DMS 273 (cell line): ENCODE results near the gene DKC1.

ENCODE experiments used
- DNase-seq: peaks from one replicate; lab custom pipeline; 2025; ENCODE audit not compliant: unreplicated experiment; lab: John Stamatoyannopoulos, UW

Gene DKC1

GRCh38 chrX:154735695-154736393, 26.8 kb upstream of the DKC1 start:
- DNase-seq = no peak

DNA sequence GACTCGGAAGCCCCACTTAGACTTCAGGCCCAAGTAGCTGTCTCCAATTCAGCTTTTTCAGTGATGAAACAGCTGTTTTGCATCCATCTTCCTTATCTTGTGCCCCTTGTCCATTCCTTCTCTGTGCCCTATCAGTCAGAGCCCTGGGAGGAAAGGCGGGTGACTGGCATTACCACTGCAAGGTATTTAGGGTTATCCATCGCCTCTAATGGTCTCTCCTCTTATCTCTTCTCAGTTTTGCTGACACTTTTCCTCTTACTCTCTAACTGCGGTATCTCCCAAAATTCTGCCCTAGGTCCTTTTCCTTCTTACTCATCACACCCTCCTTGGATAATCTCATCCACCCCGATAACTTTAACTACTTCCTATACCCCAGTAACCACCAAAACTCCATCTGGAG, 25.5 kb upstream of the DKC1 start:
- DNase-seq = no peak

DNA sequence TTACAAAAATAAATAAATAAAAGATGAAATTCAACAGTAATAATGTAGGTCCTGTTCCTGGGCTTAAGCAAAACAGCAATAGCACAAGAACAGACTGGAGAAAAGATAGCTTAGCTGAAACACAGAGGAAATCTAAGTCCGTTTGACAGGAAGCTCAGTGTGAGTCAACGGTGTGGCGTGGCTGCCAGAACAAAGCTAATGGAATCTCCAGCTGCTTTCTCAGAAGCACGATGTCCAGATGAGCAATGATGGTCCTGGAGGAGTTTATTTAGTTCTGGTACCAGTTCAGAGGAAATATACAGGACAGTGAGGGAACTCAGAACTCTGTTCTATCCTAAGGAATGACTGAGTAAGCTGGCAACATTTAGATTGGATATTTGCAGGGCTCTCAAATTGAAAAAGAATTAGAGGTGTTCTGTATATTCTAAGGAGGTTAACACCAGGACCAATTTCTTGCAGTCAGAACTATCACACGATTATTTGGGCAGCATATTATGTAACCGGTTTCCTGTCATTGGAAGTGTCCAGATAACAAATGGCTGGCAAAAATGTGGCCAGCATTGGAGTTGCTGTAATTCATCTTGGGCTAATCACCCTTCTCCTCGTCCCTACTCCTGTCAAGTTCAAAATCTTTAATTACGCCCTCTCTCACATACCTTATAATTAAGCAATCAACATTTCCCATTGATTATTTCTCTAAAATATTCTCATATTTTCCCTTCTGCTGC, 24.5 kb upstream of the DKC1 start:
- DNase-seq = no peak

DNA sequence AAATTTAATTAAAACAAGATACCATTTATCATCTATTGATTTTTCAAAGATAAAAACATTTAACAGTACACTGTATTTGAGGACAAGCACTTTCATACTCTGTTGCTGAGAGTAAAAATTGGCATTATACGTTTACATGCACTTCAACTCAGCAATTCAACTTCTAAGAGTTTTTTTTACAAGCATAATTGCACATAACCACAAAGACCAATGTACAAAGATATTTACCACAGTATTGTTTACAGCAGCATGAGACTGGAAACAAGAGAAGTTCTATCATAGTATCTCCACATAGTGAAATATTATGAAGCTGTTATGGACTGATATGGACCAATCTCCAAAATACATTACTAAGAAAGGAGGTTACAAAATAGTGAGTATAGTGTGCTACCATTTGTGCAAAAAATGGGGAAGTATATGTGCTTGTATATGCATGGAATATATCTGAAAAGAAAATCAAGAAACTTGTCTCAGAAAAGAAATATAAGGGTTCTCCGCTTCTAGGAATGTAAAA, 22.7 kb upstream of the DKC1 start:
- no peak for DNase-seq

DNA sequence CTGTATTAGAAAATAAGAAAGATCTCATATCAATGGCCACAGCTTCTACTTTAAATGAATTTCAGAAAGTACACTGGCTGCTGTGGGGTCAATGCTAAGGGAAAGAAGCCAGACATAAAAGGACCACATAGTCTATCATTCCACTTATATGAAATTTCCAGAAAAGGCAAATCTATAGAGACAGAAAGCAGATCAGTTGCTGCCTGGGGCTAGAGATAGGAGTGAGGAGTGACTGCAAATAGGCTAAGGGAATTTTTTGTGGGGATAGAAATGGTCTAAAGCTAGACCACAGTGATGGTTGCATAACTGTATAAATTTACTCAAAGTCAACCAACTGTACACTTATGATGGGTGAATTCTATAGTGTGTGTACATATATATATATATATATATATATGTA, 20.1 kb upstream of the DKC1 start:
- DNase-seq = no peak

DNA sequence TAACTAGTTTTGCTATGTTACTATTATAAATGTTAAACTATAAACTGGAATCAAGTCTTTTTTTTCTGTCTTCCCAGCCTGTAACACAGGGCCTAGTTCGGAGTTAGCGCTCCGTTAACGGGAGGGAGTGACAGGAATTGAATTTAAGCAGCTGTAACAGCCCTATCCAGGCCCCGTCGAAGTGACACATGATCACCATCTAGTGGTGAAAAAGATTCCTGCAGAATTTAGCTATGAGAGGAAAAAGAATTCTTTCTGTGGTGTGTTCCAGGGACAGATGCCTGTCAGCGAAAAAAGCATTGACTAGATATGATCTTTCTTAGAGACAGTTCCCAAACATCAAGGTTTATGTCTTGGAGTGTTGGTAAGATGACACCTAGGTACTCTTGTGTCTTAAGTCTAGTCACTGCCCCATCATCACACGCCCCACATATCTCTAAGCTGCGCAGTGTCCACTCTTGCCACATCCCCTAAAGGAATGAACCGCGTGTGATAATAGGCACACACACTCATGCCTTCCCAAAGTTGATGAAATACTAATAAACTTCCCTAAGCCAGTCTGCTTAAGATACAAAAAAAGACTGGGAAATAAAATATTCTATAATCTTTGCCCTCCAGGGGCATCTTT, 13.8 kb upstream of the DKC1 start:
- DNase-seq = peak; percentile 91

- peak; percentile 61 for DNase-seq
Observed at GRCh38 chrX:154749856-154750255, 12.8 kb upstream of the DKC1 start.

- DNase-seq = peak; percentile 79
Observed at GRCh38 chrX:154750301-154751202, 12.1 kb upstream of the DKC1 start, which contains the start of gene GAB3. Gene GAB3 (minus strand): TSS chrX:154751077. CDS start chrX:154751025, 52 bp downstream.

DNA sequence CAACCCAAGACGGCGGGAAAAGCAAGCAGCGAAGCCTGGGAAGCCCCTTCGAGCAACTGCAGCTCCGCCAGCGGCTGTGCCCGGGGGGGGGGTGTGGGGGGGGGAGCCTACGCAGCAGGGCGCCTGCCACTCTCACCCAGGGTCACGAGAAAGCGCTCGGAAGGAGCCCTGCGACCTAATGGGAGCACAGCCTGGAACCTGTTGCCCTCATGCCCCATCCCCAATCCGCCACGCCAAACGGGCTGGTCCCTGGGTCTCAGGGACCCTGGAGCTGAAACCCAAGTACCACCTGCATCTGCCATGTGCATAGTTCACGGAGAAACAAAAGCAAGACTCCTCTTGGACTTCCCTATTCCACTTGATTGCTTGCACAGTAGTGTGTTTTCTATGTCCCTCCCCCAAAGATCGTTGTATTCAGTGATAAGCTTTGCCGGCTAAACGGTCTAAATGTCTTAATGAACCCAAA, 11.4 kb upstream of the DKC1 start:
- peak; percentile 65 for DNase-seq

GRCh38 chrX:154751669-154752271, 10.9 kb upstream of the DKC1 start:
- DNase-seq = peak; percentile 84

DNA sequence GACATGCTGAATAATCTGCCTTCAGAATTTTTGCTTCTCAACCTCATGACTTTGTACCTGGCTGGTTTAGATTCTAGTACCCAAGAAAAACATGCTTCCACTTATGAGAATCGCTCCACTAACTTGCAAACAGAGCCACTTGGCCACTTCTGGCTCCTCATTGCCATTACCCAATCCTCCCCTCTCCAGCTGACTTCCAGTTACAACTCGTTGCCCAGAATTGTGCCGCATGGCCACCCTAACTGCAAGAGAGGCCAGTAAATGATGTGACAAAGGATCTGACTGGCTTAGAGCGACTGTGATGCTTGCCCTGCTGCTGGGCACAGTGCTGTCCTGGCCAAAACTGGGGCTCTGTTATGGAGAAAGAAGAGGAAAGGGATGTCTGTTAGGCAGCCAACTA, 4.0 kb upstream of the DKC1 start:
- no peak for DNase-seq

DNA sequence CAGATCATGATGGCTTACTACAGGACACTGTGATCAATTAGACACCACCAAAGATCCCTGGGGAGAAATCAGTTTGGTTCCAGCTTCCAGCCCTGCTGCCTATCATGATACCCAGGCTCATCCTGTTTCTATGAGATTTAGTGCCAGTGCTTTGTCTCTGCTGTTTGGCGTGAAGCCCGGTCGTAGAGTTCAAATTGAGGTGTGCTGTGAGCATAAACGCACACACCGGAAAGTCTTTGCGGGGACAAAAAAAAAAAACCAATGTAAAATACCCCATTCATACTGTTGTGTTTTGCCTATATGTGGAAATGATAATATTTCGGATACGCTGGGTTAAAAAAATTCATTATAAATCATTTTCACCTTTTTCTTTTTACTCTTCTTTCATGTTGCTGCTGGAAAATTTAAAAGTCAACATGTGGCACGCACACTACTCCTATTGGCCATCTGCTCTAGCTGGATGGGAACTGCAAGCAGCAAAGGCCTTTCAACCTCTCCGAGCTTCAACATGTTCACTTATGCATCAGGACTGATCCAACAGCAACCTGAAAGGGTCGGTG, 607 bp upstream of the DKC1 start:
- DNase-seq = peak; percentile 69

DNA sequence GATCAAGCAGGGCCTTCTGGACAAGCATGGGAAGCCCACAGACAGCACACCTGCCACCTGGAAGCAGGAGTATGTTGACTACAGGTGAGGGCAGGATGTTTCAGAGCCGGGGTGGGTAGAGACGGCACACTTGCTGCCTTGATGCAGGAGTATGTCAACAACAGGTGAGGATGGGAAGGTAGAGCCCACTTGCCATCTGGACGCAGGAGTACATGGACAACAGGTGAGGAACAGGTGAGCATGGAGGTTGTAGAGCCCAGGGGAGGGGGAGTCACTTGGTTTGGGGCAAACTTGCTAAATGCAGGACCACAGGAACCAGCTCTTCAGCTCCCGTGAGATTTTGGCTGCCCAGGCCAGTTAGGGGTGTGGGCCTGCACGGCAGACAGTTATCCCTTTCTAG, 12.0 kb downstream of the DKC1 start:
- DNase-seq = no peak

- peak; percentile 69 for DNase-seq
Observed at GRCh38 chrX:154775419-154776349, 13.0 kb downstream of the DKC1 start.

- no peak for DNase-seq
Observed at GRCh38 chrX:154776753-154777152, 14.1 kb downstream of the DKC1 start.

DNA sequence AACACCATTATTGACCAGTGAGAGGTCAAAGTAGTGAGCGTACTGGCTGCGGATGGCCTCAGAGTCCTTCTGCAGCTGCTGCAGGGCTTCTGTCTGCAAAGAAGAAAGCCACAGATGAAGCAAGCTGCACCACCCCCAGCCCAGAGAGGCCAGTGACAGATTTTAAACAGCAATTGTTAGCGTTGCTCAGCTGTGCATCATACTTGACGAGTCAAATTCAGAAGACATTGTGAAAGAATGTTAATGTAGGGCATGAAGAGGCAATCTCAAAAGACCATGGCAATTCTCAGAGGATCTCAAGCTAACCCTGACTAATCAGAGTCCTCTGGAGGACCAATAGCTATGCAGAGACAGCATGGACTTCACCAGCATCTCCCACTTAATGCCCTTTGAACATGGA, 16.6 kb downstream of the DKC1 start:
- DNase-seq = no peak

DNA sequence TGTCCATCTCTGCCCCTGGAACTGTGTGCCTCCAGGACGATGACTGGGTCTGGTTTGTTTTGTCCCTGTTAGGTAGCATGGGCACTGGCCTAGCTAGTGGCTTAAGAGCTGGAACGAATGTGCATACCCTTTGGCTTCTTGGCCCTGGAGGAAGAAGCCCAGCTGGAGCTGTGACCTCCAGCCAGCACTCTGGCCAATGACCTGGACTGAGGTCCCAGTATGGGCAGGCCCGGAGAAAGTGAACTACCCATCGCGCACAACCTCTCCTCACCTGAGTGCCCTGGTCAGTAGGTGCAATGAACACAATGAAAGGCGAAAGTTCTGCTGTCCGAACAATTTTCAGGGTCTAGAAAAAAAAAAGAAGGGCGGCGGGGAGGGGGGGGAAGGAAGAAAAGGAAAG, 18.3 kb downstream of the DKC1 start:
- no peak for DNase-seq

DNA sequence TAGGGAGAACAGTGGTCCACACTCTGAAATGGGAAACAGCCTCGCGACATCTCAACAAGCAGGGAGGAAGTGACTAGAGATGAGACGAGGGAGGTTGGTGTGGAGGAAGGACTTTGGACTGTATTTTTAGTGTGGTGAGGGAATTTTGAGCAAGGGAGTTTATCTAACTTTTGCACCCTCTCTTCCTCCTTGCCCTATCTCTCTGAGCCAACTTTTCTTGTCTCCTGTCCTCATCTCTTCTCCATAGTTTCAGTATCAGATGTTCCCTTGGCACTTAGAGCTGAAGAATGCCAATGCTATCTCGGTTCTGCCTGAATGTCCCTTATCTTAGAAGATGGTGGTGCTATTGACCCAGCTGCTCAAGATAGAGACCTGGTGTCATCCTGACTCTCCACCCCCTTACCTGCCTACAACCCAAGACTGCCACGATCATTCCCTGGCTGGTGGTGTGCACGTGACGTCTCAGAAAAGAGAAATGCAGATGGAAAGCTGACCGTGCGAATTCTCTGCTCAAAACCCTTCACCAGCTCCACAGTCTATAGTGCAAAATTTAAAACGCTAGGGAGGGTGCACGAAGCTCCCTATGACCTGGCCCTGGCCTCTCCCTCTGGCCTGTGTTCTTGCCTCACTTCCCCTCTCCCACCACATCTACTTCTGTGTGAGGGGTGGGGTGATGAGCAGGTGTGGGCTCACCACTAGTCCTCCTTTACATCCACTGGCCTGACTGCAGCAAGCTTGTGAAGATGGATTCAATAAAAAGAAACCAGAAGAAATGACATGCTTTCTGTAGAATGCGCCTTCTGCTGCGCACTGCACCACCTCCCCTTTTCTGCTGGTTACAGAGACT, 21.7 kb downstream of the DKC1 start:
- DNase-seq = no peak
